HL-60 (cell line): ENCODE data around the gene TMEM60.
"Not testable (repeated sequence)": the region's sequence is repeated elsewhere in the genome, so short reads cannot be mapped to it uniquely, and the experiment has no call there.

Source experiments
- DNase-seq, 2 experiments: peaks; one replicate each; pipeline ENCODE4 v3.0.0-alpha.2; 2010 to 2020; ENCODE audit warnings: low read depth in 1 of 2, low spot score in 1 of 2
- H3K27ac ChIP-seq: fragments of 250-450 bp; sonication (Bioruptor Pico); replicated peaks from 2 replicates; pipeline ENCODE4 v1.5.1; 2020; ENCODE audit warnings: mild to moderate bottlenecking, moderate library complexity
- H3K27me3 ChIP-seq: fragments of 250-450 bp; sonication (Bioruptor Pico); 2 replicates; pipeline ENCODE4 v1.5.1; 2021; ENCODE audit warnings: mild to moderate bottlenecking, moderate library complexity; ENCODE audit not compliant: insufficient read depth, poor library complexity, severe bottlenecking
- H3K4me3 ChIP-seq: replicated peaks from 2 replicates; pipeline ENCODE4 v1.5.1; 2011; ENCODE audit warnings: mild to moderate bottlenecking, control low read depth, low read length; ENCODE audit not compliant: insufficient read depth
- GABPA ChIP-seq: IDR thresholded peaks from 2 replicates; pipeline ENCODE4 v1.6.1; 2012; ENCODE audit warnings: low read depth
- POLR2AphosphoS5 ChIP-seq: IDR thresholded peaks from 2 replicates; pipeline ENCODE4 v1.6.1; 2012; ENCODE audit warnings: low read depth
- REST ChIP-seq: IDR thresholded peaks from 2 replicates; pipeline ENCODE4 v1.6.1; 2012; ENCODE audit warnings: low read depth; ENCODE audit not compliant: insufficient replicate concordance
- SPI1 ChIP-seq: IDR thresholded peaks from 2 replicates; pipeline ENCODE4 v1.6.1; 2012; ENCODE audit warnings: low read depth, mild to moderate bottlenecking, borderline replicate concordance
- TF ChIP-seq, protein P1 (sequence below): IDR thresholded peaks from one replicate; pipeline ENCODE4 v1.5.1; 2011; ENCODE audit warnings: low read length, control low read depth, inconsistent platforms; ENCODE audit not compliant: insufficient read depth

Gene TMEM60

DNA sequence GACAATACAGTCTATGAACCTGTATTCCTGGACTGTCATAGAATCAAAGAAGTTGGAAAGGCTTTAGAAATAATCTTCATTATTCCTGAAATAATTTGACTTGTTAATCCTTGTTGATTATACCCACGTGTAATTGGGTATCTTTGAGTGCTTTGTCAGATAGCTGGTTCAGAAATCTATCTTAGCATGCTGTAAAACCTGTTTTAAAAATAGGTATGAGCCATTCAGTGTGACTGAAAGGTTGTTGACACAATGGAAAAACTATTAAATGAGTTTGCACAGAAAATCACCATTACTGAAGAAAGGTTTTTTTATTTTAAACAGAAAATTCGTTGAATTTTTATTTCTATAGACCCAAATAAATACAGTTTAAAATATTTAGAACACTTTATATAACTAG lies 39.0 kb upstream of the TMEM60 start:
- TF ChIP-seq, protein P1, sequence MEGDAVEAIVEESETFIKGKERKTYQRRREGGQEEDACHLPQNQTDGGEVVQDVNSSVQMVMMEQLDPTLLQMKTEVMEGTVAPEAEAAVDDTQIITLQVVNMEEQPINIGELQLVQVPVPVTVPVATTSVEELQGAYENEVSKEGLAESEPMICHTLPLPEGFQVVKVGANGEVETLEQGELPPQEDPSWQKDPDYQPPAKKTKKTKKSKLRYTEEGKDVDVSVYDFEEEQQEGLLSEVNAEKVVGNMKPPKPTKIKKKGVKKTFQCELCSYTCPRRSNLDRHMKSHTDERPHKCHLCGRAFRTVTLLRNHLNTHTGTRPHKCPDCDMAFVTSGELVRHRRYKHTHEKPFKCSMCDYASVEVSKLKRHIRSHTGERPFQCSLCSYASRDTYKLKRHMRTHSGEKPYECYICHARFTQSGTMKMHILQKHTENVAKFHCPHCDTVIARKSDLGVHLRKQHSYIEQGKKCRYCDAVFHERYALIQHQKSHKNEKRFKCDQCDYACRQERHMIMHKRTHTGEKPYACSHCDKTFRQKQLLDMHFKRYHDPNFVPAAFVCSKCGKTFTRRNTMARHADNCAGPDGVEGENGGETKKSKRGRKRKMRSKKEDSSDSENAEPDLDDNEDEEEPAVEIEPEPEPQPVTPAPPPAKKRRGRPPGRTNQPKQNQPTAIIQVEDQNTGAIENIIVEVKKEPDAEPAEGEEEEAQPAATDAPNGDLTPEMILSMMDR = no peak
- TF ChIP-seq POLR2AphosphoS5 = no peak
- TF ChIP-seq REST = no peak
- no peak for TF ChIP-seq GABPA
- no peak for TF ChIP-seq SPI1
- DNase-seq = no peak
- no peaks in the 10 kb centered on the region for H3K27me3 ChIP-seq
- H3K27ac ChIP-seq = no peak overlapping the region
- H3K4me3 ChIP-seq = no peak overlapping the region

GRCh38 chr7:77836425-77836824 lies 38.2 kb upstream of the TMEM60 start:
- not testable (repeated sequence) for H3K27ac ChIP-seq, H3K27me3 ChIP-seq, H3K4me3 ChIP-seq, DNase-seq

GRCh38 chr7:77833136-77833535 lies 34.9 kb upstream of the TMEM60 start:
- H3K27ac ChIP-seq = no peak overlapping the region
- no peak for TF ChIP-seq SPI1
- DNase-seq = no peak
- no peaks in the 10 kb centered on the region for H3K27me3 ChIP-seq
- H3K4me3 ChIP-seq = no peak overlapping the region

DNA sequence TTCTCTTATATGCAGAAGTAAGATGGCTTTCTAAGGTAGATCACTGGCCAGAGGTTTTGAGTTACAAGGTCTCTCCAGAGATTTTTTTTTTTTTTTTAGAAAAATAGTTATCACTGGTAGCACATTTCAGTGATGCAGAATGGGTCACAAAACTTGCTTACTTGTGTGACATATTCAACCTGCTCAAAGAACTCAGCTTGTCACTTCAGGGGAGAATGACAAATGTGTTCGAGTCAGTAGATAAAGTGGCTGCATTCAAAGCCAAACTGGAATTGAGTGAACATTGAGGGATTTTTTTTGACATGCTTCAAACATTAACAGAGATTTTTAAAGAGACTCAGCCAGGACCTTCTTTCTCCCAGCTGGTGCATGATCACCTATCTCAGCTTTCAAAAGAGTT lies 33.7 kb upstream of the TMEM60 start:
- DNase-seq = no peak
- H3K27ac ChIP-seq = no peak overlapping the region
- no peaks in the 10 kb centered on the region for H3K27me3 ChIP-seq
- TF ChIP-seq SPI1 (no peak), REST (no peak), POLR2AphosphoS5 (no peak), GABPA (no peak)
- TF ChIP-seq, protein P1 = no peak
- H3K4me3 ChIP-seq = no peak overlapping the region

GRCh38 chr7:77831481-77831880 lies 33.2 kb upstream of the TMEM60 start:
- H3K27ac ChIP-seq = no peak overlapping the region
- DNase-seq = no peak
- H3K4me3 ChIP-seq = no peak overlapping the region

More at GRCh38 chr7:77831481-77831880, 33.2 kb upstream of the TMEM60 start:
- TF ChIP-seq SPI1 (no peak), REST (no peak), POLR2AphosphoS5 (no peak), GABPA (no peak)
- TF ChIP-seq, protein P1 = no peak
- H3K27me3 ChIP-seq = no peaks in the 10 kb centered on the region
